HG03521 (cell line): Measurements from ENCODE around the gene LHX4.

Experiments
- ATAC-seq: cut with Tn5 transposase; IDR thresholded peaks from one replicate; pipeline ENCODE4 v1.9.1; 2021; ENCODE audit warnings: mild to moderate bottlenecking, moderate library complexity; ENCODE audit not compliant: unreplicated experiment

The LHX4 gene

GRCh38 chr1:180256341-180257027 lies 26.4 kb downstream of the LHX4 start:
- ATAC-seq = no peak

- ATAC-seq = no peak
These were observed 26.9 kb downstream of the LHX4 start for GRCh38 chr1:180257028-180257386.

GRCh38 chr1:180257486-180257885 lies 27.4 kb downstream of the LHX4 start:
- no peak for ATAC-seq

GRCh38 chr1:180258290-180258689 lies 28.2 kb downstream of the LHX4 start:
- ATAC-seq = no peak

GRCh38 chr1:180258935-180259334 lies 28.9 kb downstream of the LHX4 start:
- no peak for ATAC-seq

GRCh38 chr1:180259431-180260338 lies 29.6 kb downstream of the LHX4 start:
- ATAC-seq = no peak

- no peak for ATAC-seq
These were observed 30.5 kb downstream of the LHX4 start for GRCh38 chr1:180260541-180260940.

- ATAC-seq = no peak
These were observed 31.0 kb downstream of the LHX4 start for GRCh38 chr1:180261030-180261429.

GRCh38 chr1:180261524-180262155 lies 31.6 kb downstream of the LHX4 start:
- ATAC-seq = no peak

- ATAC-seq = no peak
These were observed 32.8 kb downstream of the LHX4 start for GRCh38 chr1:180262628-180263488.

GRCh38 chr1:180264595-180264994 lies 34.5 kb downstream of the LHX4 start:
- no peak for ATAC-seq

GRCh38 chr1:180265201-180265600 lies 35.1 kb downstream of the LHX4 start:
- ATAC-seq = no peak

GRCh38 chr1:180265871-180266270 lies 35.8 kb downstream of the LHX4 start:
- ATAC-seq = no peak

GRCh38 chr1:180266275-180267210 lies 36.5 kb downstream of the LHX4 start:
- no peak for ATAC-seq

GRCh38 chr1:180267211-180267561 lies 37.1 kb downstream of the LHX4 start:
- ATAC-seq = no peak

- ATAC-seq = no peak
These were observed 37.9 kb downstream of the LHX4 start for GRCh38 chr1:180267761-180268555.

- no peak for ATAC-seq
These were observed 38.6 kb downstream of the LHX4 start for GRCh38 chr1:180268556-180269075.

GRCh38 chr1:180269645-180270529 lies 39.8 kb downstream of the LHX4 start:
- no peak for ATAC-seq
